Measurements from ENCODE around the gene PROCA1.
"Not testable (repeated sequence)": the region's sequence is repeated elsewhere in the genome, so short reads cannot be mapped to it uniquely, and the experiment has no call there.

Gene PROCA1

DNA sequence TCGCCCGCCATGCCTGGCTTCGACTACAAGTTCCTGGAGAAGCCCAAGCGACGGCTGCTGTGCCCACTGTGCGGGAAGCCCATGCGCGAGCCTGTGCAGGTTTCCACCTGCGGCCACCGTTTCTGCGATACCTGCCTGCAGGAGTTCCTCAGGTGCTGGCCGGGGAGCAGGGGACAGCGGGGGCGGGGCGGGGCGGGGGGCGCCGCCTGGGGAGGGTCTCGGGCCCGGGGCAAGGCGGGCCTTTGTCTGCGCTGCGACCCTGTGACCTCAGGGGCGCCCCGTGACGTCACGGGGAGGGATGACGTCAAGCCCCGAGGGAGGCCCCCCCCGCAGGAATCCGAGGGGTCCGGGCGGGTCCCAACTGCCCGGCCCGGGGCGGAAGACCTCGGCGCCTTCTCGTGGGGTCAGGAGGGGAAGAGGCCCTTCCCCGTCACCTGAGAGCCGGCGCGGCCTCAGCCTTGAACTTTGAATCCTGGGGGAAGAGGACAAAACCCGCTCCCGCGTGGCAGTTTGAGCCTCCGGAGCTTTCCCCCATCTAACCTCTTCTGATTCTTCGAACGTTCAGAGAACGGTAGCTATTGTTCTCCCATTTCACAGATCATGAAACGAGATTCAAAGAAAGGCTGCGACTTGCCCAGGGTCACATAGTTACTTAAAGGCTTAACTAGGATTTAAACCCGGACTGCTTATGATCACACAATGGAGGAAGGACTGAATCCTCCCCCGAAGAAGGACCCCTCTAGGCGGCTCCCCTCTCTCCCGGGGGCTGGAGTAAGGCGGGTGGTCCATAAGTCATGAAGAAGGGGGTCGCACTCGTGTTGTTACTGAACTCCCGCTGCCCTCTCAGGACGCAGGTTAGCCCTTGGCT is 32.6 kb upstream of the PROCA1 start:
- no peak for DNase-seq (ENCODE audit: low read depth, low spot score)

DNA sequence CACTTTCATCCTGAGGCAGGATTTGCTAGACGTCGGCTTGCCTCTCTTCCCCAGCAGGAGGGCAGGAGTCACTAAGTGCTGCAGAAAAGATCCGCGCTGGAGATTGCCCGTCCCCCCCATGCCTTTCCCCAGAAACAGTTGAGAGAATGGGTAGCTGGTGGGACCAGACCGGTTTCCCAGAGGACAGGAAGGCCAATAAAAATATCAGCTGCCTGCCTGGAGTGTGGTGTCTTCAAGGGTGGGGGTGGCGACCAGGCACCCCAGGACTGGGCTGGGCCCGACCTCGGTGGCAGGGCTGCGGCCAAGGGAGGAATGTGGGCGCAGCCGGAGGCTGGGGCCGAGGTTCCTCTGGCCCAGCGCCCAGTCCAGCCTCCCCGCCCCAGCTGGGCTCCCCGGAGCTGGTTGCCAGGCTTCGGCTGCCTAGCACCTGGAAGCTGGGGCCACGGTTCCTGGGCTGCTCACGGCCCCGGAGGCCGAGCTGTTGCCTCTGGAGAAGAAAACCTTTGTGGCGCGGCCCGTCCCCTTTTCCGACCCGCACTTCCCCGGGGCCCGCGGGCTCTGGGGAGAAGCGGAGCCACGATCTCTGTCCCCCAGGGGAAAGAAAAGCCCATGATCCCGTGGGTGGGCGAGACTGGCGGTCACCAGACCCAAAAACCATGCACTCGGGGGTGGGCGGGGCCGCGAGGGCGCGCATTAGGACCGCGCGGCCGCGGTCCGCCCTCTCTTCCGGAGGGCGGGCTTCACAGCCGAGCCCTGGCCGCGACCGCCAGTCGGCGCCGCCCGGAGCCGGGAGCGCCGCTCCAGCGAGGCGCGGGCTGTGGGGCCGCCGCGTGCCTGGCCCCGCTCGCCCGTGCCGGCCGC is 31.8 kb upstream of the PROCA1 start, which contains the start of gene TRAF4:
TSS of gene TRAF4 (plus strand) at position 769 of the 861 bp plus-strand sequence. CDS start 102 bp downstream, outside the sequence.
- DNase-seq (ENCODE audit: low read depth, low spot score) = peak; percentile 87

GRCh38 chr17:28741358-28742349 is 30.0 kb upstream of the PROCA1 start:
- no peak for DNase-seq (ENCODE audit: low read depth, low spot score)

DNA sequence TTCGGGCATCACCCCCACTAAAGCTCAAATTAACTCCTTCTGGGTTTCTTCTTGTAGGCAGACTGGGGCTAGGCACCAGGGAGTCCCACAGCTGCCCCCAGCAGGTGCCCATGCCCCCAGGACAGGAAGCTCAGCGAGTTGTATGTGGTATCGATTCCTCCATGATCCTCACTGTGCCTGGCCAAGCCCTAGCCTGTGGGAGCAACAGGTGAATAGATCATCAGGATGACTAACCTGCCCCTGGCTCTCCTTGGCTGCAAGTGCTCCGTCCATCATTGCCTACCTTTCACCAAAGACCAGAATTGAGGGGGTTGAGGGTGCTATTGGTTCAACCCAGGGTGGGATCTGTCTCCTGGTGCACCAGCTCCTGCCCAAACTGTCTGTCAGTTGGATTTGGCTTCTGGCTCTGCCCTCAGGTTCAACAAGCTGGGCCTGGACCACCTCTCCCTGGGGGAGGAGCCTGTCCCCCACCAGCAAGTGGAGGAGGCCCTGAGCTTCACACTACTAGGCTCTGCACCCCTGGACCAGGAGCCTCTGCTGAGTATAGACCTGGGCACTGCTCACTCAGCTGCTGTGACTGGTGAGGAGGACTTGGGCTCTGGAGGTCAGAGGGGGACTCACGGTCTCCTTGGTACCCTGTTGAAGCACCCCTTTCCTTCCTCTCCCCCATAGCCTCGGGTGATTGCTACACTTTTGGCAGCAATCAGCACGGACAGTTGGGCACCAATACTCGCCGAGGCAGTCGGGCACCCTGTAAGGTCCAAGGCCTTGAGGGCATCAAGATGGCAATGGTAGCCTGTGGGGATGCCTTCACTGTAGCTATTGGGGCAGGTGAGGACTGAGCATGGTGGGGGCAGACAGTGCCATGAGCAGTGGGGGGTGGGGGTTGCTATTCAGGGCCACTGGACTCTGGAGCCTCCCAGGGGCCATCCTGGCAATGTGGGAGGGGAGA is 29.0 kb upstream of the PROCA1 start:
- no peak for DNase-seq (ENCODE audit: low read depth, low spot score)

DNA sequence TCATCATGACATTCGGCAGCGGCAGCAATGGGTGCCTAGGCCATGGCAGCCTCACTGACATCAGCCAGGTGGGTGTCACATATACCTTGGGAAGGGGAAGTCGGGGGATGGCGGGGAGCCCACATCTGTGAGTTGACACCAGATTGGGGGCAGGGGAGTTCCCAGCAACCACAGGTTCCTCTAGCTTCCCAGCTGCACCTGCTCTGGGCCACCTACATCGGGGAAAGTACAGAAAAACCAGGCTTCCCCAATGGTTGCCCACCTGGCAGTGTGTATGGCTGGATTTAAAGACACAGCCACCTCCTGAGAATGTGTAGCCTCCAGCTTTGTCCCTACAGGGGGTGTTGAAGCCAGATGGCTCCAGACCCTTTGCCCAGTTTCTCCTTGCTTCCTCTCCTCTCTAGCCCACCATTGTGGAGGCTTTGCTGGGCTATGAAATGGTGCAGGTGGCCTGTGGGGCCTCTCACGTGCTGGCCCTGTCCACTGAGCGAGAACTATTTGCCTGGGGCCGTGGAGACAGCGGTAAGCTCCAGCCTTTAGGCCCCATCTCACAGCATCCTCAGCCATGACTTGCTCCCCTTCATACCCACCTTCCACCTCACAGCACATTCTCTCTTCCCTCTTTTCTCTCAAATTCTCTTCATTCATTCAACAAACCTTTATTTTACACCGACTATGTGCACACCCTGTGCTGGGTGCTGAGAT is 27.1 kb upstream of the PROCA1 start:
- no peak for DNase-seq (ENCODE audit: low read depth, low spot score)

- DNase-seq (ENCODE audit: low read depth, low spot score) = no peak
Measured at GRCh38 chr17:28737770-28738679, 26.3 kb upstream of the PROCA1 start.

GRCh38 chr17:28737316-28737715 is 25.6 kb upstream of the PROCA1 start:
- DNase-seq (ENCODE audit: low read depth, low spot score) = no peak

GRCh38 chr17:28735913-28736769 is 24.5 kb upstream of the PROCA1 start:
- not testable (repeated sequence) for DNase-seq (ENCODE audit: low read depth, low spot score)

DNA sequence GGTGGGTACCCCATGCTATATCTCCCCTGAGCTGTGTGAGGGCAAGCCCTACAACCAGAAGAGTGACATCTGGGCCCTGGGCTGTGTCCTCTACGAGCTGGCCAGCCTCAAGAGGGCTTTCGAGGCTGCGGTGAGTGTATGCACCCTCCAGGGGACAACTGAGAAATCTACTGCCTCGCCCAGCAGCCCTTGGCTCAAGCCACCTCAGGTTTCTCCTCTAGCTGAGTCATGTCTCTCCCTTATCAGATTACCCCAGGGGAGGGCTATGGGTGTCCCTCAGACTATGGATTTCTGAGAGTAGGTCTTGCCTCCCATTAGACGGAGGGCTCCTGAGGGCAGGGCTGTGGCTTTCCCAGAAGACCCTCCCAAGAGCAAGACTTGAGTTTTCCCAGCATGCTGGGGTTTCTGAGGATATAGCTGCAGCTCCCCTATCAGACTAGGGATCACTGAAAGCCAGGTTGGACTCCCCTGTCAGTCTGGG is 23.6 kb upstream of the PROCA1 start:
- no peak for DNase-seq (ENCODE audit: low read depth, low spot score)

- no peak for DNase-seq (ENCODE audit: low read depth, low spot score)
Measured at GRCh38 chr17:28734712-28735241, 23.1 kb upstream of the PROCA1 start.

DNA sequence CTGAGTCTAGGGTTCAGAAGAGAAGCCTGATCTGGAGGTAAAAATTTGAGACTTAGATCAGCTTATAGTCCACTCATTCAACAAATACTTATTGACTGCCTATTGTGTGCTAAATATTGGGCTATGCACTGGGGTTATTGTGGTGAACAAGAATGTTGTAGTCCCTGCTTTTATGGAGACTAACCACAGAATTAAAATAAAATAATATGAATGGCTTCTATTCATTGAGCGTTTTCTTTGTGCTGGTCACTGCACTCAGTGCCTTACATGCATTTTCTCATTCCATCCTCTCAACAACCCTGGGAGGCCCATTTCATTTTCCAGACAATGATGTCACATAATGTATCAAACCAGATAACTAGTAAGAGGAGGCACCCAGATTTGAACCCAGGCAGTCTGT is 21.7 kb upstream of the PROCA1 start:
- DNase-seq (ENCODE audit: low read depth, low spot score) = no peak

DNA sequence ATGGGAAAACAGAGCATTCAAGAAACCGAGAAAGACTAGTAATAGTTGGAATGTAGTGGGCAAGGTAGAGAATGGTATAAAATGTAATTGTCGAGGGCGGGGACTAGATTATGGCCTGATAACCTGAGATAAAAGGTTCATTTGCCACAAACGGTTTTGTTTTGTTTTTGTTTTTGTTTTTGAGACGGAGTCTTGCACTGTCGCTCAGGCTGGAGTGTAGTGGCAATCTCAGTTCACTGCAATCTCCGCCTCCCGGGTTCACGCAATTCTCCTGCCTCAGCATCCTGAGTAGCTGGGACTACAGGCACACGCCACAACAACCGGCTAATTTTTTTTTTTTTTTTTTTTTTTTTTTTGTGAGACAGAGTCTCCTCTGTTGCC is 18.3 kb upstream of the PROCA1 start:
- DNase-seq (ENCODE audit: low read depth, low spot score) = no peak

- peak; percentile 81 for DNase-seq (ENCODE audit: low read depth, low spot score)
Measured at GRCh38 chr17:28728364-28729200, 16.9 kb upstream of the PROCA1 start, which contains the start of gene NEK8. TSS of gene NEK8 (plus strand) at chr17:28728788. CDS start at chr17:28728814, 26 bp downstream.

DNA sequence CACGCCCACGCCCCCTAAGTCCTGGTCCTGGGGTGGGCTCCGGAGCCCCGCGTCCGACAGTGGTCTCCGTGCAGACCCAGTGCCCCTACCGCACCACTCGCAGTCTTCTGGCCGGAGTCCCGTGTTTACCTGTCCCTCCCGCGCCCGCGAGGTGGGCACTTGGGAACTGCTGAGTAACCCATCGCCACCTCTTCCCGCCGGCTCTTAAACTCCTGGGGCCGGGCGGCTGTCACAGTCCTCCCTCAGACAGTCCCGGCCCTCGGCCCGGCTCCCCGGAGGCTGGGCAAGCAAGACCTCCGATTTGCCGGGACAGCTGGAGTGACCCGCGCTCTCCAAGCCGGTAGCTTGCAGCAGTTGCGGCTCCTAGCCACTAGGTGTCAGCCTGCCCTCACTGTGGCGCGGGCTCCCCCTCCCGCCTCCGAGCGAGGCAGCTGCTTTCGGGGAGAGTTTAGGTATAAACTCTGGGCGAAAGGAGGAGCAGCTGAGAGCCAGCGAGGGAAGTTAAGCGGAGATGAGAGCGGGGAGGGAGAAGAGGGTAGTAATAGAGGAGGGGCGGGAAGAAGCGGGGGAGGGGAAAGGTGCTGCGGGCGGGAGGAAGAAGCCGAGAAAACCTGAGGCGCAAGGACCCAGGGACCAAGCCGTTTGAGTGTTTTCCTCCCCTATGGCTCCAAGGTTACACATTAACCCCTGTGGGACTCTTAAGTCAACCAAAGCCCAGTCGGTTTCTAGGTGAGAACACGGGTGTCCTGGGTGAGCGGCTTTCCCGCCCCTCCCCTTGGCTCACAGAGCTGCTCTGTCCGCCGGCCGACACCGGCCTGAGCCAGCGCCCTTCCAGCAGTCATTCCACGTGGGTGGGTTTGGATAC is 15.2 kb upstream of the PROCA1 start:
- DNase-seq (ENCODE audit: low read depth, low spot score) = peak; percentile 89

GRCh38 chr17:28726226-28726626 is 14.5 kb upstream of the PROCA1 start, which contains the start of gene TLCD1:
TSS of gene TLCD1 (minus strand) at chr17:28726233. CDS start at chr17:28726097, 136 bp downstream.
- no peak for DNase-seq (ENCODE audit: low read depth, low spot score)
